ENCODE measurements around the gene ITGB1.
A peak's percentile ranks its signal among the peaks of the same experiment; 100 is the strongest.
"Not testable (repeated sequence)": the region's sequence is repeated elsewhere in the genome, so short reads cannot be mapped to it uniquely, and the experiment has no call there.

Gene ITGB1

DNA sequence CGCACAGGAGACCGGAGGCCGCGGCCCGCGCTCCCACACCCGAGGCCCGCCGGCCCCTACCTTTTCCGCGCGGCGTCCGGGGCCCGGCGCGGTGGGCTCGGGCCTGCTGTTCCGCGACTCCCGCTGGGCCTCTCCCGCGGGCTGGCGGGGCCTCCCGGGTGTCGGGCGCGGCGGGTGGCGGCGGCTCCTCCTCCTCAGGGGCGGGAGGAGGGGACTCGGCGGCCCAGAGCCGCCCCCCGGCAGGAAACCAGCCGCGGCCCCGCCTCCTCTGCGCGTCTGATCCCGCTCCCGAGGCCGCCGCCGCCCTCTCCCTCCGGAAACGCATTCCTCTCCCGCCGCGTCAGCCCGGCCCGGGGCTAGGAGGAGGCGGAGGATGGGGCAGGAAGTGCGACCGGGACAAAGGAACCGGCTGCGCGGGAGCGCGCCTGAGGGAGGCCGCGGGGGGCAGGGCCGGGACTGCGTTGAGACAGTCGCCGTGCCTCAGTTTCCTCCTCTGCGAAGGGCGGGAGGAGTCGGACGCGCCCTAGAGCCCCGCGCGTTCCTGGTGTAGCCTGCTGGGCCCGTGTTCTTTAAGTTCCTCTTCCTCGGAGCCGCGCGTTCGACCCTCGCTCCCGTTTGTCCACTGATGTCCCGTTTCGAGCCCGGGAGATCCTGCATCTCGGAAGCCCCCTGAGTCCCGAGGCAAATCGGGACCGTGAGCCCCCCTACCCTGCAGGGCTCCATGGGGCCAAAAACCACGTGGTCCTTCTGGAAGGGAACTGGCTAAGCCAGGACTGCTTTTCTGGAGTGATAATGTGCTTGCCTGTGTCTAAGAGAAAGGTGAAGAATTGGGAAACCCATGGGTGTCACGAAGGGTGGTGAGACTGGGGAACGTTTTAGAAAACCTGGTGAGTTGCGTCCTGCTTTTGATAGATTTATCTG lies at the start of gene ITGB1:
ITGB1 (minus strand) TSS at position 146 of the 921 bp plus-strand sequence. CDS start 22,672 bp downstream, outside the sequence.
- DNase-seq (ENCODE audit: low spot score), result peak; percentile 78

DNA sequence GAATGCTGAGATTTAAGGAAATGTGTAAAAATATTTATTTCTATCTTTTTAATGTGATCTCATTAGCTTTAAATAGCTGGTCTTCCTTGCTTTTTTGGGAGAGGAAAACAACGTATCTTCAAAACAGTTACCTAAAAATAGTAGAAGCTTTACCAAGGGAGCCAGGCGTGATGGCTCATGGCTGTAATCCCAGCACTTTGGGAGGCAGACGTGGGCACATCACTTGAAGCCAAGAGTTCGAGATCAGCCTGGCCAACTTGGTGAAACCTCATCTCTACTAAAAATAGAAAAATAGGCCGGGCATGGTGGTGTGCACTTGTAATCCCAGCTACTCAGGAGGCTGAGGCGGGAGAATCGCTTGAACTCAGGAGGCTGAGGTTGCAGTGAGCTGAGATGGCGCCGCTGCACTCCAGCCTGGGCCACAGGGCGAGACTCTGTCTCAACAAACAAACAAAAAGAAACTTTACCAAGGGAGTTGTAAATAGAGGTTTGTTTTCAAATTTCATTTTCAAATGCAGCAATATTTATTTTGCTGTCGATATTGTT lies 48.4 kb upstream of the ITGB1 start:
- no peak for DNase-seq (ENCODE audit: low spot score)

DNA sequence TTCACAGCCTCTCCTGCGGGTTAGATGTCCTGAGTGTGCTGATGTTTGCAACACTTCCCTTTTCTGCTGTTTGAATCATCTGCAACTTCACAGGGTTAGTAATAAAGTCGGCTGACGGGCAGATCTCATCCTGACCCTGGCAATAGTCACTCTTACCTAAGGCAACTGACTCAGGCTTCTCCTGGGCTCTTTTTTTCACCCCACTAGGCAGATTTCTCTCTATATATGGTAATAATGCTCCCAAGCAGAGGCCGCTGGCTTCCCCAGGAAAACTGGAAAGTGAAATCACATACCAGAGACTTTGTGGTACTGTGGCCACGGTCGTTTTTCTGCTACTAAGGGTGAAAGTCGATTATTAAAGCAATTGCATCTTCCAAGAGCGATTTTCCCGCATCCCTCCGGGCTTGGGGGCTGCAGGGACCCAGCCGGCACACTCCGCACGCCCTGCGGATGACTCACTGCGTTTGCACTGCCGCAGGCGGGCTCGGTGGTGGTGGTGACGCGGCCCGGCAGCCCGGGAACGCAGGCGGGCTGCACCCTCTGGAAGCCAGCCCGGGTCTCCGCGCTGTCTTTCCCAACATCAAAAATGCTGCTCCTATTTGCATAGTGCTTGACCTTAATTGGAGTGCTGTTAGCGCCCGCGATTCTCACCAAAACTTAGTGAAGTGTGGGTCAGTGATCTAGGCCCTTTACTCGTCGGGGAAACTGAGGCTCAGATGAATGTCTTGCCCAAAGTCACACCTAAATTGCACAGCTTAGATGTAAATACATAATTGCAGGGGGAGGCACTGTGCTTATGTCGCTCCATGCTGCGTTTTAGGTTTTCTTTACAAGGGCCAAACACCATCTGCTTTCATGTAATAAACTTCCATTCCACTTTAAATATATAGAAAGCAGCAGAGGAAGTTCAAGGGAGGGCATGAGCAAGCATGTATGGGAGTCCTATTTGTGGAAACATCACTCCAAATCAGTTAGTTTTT lies 47.6 kb upstream of the ITGB1 start:
- peak; percentile 60 for DNase-seq (ENCODE audit: low spot score)

DNA sequence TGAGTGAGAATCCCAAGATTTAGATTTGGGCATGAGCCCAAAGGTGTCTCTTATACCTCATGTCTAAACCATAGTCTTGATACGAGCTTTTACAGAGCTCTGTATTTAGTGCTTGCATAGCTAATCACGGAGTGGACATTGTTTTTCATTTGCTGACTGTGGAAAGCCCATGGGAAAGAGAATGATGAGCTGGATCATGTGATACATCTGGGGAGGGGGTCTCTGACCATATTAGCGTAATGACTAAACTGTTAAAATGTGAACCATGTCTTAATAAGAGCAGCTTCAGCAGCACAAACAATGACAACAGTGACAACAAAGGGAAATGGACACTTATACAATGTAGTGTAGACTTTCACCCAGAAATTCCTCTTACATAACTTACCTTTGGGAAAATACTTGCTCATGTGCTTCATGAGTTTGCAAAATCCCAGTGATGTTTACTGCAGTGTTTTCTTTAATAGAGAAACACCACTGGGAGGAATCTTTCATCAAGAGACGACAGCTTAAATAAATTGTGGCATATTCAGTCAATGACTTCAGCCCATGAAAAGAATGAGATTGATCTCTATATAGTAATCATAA lies 44.0 kb upstream of the ITGB1 start:
- DNase-seq (ENCODE audit: low spot score), result no peak

DNA sequence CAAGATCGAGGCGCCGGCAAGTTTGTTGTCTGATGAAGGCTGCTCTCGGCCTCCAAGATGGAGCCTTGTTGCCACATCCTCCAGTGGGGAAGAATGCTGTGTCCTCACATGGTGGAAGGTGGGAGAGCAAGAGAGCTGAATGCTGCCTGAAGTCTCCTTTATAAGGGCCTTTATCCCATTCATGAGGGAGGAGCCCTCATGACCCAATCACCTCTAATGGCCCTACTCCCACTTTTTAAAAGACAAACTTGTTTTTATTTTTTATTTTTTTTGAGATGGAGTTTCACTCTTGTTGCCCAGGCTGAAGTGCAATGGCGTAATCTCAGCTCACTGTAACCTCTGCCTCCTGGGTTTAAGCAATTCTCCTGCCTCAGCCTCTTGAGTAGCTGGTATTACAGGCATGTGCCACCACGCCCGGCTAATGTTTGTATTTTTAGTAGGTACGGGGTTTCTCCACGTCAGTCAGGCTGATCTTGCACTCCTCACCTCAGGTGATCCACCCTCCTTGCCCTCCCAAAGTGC lies 40.1 kb upstream of the ITGB1 start:
- not testable (repeated sequence) for DNase-seq (ENCODE audit: low spot score)

GRCh38 chr10:32995751-32996150 lies 37.7 kb upstream of the ITGB1 start:
- DNase-seq (ENCODE audit: low spot score), result no peak

DNA sequence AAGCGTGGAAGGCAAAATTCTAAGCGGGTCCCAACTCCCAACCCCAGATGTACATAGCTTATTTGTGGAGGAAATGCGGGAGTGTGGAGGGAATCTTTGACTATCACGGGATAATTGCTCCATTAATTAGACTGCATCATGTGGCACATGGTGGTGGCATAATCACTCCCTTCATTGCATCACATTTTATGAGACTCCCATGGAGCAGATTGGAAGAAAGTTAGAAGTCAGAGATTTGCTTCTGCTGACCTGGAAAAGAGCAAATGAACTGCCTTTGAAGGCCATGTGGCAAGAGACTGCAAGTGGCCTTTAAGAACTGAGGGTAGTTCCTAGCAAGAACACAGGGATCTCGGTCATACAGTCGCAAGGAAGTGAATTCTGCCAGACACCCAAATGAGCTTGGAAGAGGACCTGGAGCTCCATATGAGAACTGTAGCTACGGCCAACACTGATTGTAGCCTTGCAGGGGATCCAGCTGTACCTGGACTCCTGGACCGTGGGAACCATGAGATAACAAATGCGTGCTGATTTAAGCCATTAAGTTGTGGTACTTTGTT lies 37.1 kb upstream of the ITGB1 start:
- no peak for DNase-seq (ENCODE audit: low spot score)

GRCh38 chr10:32994632-32995031 lies 36.6 kb upstream of the ITGB1 start:
- not testable (repeated sequence) for DNase-seq (ENCODE audit: low spot score)

DNA sequence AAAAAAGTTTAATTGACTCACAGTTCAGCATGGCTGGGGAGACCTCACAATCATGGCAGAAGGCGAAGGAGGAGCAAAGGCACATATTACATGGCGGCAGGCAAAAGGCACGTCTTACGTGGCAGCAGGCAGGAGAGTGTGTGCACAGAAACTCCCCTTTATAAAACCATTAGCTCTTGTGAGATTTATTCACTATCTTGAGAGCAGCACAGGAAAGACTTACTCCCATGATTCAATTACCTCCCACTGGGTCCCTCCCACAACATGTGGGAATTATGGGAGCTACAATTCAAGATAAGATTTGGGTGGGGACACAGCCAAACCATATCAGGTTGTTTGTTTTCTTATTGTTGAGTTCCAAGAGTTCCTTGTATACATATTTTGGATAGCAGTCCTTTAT lies 34.3 kb upstream of the ITGB1 start:
- not testable (repeated sequence) for DNase-seq (ENCODE audit: low spot score)

DNA sequence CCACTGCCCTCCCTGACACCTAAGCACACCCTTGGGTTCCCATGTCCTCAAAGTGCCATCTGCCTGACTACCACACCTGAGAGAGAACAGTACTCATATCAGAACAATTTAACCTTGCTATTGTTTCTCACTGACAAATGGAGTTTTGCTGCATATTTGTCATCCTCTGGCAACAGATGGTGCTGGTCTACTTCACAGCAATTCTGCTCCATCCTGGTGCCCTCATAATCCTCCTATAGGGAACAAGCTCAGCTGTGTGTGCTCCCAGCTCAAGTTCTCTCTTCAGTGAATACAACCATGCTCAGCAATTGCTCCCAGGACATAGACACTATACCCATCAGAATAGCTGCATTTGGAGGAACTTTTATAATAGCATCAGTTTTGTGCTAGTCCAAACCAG lies 32.8 kb upstream of the ITGB1 start:
- no peak for DNase-seq (ENCODE audit: low spot score)

DNA sequence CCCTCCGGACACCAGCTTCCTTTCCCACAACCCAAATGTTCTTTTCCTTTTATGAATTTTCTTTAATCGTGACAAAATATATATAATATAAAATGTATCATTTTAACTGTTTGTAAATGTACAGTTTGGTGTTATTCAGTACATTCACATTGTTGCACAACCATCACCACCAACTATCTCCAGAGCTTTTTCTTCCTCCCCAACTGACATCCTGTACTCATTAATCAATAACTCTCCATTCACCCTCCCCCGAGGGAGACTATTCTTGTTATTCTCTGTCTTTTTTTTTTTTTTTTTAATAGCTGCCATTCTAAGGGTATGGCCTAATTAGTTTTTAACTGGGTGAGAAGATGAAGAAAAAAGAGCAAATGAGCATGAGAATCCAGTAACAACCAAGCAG lies 30.6 kb upstream of the ITGB1 start:
- no peak for DNase-seq (ENCODE audit: low spot score)

DNA sequence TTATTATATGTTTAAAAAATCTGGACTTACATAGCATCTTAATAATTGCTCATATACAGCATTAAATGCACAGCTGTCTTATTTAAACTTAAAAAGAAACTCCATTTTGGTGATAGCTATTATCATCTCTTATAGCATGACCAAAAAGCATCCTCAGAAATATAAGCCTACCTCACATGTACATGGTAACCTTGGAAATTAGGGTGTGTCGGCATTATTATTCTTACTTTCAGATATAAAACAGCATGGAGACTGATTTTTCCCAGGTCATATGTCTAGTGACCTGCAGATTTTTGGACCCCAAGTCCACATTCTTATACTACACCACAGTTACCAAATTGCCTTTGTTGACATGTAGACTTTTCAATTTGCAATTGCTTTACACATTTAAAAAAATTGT lies 29.1 kb upstream of the ITGB1 start:
- no peak for DNase-seq (ENCODE audit: low spot score)

DNA sequence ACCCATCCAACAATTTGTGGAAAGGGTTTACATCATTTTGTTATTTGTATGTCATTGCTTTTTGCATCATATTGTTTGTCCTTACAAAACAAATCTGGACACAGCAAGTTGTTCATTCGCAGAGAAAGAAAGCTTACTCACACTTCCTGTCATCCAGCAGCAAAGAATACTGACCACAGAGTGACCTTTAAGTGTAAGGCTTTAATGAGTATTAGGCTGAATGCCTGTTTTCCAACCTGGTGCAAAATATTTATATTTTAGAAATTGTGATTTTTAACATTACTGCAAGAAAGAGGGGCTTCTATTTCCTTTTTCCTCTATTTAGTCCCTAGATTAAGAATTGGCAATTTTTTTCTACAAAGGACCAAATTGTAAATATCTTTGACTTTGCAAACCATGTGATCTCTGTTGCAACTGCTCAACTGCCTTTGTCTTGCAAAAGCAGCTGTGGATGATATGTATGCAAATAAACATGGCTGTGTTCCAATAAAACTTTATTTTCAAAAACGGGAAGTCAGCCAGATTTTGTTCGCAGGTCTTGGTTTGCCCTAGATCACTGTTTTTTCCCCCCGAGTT lies 27.8 kb upstream of the ITGB1 start:
- no peak for DNase-seq (ENCODE audit: low spot score)

- no peak for DNase-seq (ENCODE audit: low spot score)
Observed at GRCh38 chr10:32985341-32985764, 27.3 kb upstream of the ITGB1 start.

- no peak for DNase-seq (ENCODE audit: low spot score)
Observed at GRCh38 chr10:32984003-32984600, 26.1 kb upstream of the ITGB1 start.

GRCh38 chr10:32982911-32983909 lies 25.2 kb upstream of the ITGB1 start:
- DNase-seq (ENCODE audit: low spot score), result peak; percentile 56

DNA sequence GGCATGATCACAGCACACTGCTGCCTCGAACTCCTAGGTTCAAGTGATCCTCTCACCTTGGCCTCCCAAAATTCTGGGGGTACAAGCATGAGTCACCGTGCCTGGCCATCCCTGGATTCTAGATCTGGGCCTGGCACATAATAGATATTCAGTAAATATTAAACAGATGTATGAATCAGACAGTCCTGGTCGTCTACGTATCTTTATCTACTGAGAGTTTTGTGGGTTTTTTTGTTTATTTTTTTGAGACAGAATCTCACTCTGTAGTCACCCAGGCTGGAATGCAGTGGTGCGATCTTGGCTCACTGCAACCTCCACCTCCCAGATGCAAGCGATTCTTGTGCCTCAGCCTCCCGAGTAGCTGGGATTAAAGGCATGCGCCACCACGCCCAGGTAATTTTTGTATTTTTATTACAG lies 24.3 kb upstream of the ITGB1 start:
- no peak for DNase-seq (ENCODE audit: low spot score)

DNA sequence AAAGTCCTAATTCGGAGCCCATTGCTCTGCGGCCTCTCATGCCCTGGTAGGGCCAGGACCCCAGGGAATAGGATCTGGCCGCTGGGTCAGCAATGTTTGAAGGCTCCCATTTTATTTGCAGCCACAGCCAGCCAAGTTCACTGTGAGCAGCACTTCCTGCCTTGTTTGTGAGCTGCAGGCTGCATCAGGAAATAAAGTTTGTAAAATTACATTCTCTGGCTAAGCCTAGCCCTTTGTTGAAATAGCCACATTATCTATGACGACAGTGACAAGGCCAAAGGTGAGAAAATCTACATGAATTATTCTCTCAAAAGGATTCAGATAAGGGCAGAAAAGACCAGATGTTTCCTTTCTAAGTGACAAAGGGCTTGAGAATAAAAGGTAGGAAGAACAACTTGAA lies 23.7 kb upstream of the ITGB1 start:
- DNase-seq (ENCODE audit: low spot score), result no peak
